Mesendoderm (in vitro differentiated cells): ENCODE results near the gene CNPY3.
"Not testable (repeated sequence)": the region's sequence is repeated elsewhere in the genome, so short reads cannot be mapped to it uniquely, and the experiment has no call there.

Source experiments
- DNase-seq: peaks from one replicate; pipeline ENCODE4 v3.0.0; 2013
- H2AK5ac ChIP-seq: 2 replicates; pipeline ENCODE4 v1.6.1; 2013; ENCODE audit warnings: low read length, inconsistent platforms
- H2BK120ac ChIP-seq: 2 replicates; pipeline ENCODE4 v1.6.1; 2013; ENCODE audit warnings: low read depth, mild to moderate bottlenecking, low read length, moderate library complexity, mixed read lengths
- H2BK15ac ChIP-seq: replicated peaks from 2 replicates; pipeline ENCODE4 v1.6.1; 2013; ENCODE audit warnings: low read depth, mild to moderate bottlenecking, moderate library complexity
- H2BK5ac ChIP-seq: 2 replicates; pipeline ENCODE4 v1.6.1; 2013; ENCODE audit warnings: low read length, inconsistent platforms
- H3K18ac ChIP-seq: 2 replicates; pipeline ENCODE4 v1.6.1; 2013; ENCODE audit warnings: mild to moderate bottlenecking, low read length, mixed read lengths
- H3K23ac ChIP-seq: one replicate; pipeline ENCODE4 v1.6.1; 2013; ENCODE audit warnings: low read length
- H3K27ac ChIP-seq: 2 replicates; pipeline ENCODE4 v1.5.1; 2013; ENCODE audit warnings: low read depth, mild to moderate bottlenecking, inconsistent platforms, low read length, moderate library complexity
- H3K27me3 ChIP-seq: 2 replicates; pipeline ENCODE4 v1.6.1; 2013; ENCODE audit warnings: low read length, control low read depth, mild to moderate bottlenecking, inconsistent platforms; ENCODE audit not compliant: insufficient read depth, poor library complexity
- H3K36me3 ChIP-seq: 2 replicates; pipeline ENCODE4 v1.6.1; 2013; ENCODE audit warnings: low read length, inconsistent platforms; ENCODE audit not compliant: control insufficient read depth, insufficient read depth
- H3K4ac ChIP-seq: one replicate; pipeline ENCODE4 v1.6.1; 2013; ENCODE audit warnings: low read depth, mild to moderate bottlenecking, low read length, moderate library complexity
- H3K4me1 ChIP-seq: 2 replicates; pipeline ENCODE4 v1.6.1; 2013; ENCODE audit warnings: low read depth, low read length, inconsistent platforms; ENCODE audit not compliant: control insufficient read depth
- H3K4me2 ChIP-seq: 2 replicates; pipeline ENCODE4 v1.6.1; 2013; ENCODE audit warnings: low read length
- H3K4me3 ChIP-seq: 2 replicates; pipeline ENCODE4 v1.5.1; 2013; ENCODE audit warnings: mild to moderate bottlenecking, low read length
- H3K56ac ChIP-seq: one replicate; pipeline ENCODE4 v1.6.1; 2013; ENCODE audit warnings: low read length
- H3K79me1 ChIP-seq: 2 replicates; pipeline ENCODE4 v1.6.1; 2013; ENCODE audit warnings: low read length, inconsistent platforms
- H3K79me2 ChIP-seq: 2 replicates; pipeline ENCODE4 v1.6.1; 2013; ENCODE audit warnings: mild to moderate bottlenecking, low read length; ENCODE audit not compliant: control insufficient read depth, insufficient read depth
- H3K9ac ChIP-seq: 2 replicates; pipeline ENCODE4 v1.6.1; 2013; ENCODE audit warnings: low read length, inconsistent platforms
- H4K5ac ChIP-seq: one replicate; pipeline ENCODE4 v1.6.1; 2013; ENCODE audit warnings: low read length
- H4K8ac ChIP-seq: one replicate; pipeline ENCODE4 v1.6.1; 2013; ENCODE audit warnings: low read depth, mild to moderate bottlenecking, control low read depth, low read length, moderate library complexity
- WGBS: extraction: QIAGEN DNeasy Blood & Tissue Kit; methylation state at CpG from one replicate; pipeline ENCODE4 v1.1.7; 2013; ENCODE audit warnings: low lambda C conversion rate, missing lambda C conversion rate; ENCODE audit not compliant: insufficient coverage; ENCODE audit errors: extremely low coverage; 5-methylcytosine and 5-hydroxymethylcytosine counted together

Gene CNPY3

GRCh38 chr6:42952389-42952788, 23.1 kb downstream of the CNPY3 start:
- Histone ChIP-seq H3K4me3 (no peak overlapping the region), H3K4ac (no peak overlapping the region), H4K8ac (no peak overlapping the region), H2BK5ac (no peak overlapping the region), H2BK15ac (no peak overlapping the region), H2AK5ac (no peak overlapping the region), H3K36me3 (no peaks in the 10 kb centered on the region), H3K27ac (no peak overlapping the region), H2BK120ac (no peak overlapping the region), H3K18ac (no peak overlapping the region), H3K79me2 (no peaks in the 10 kb centered on the region), H3K56ac (no peak overlapping the region), H4K5ac (no peak overlapping the region), H3K27me3 (no peaks in the 10 kb centered on the region), H3K4me1 (no peaks in the 10 kb centered on the region), H3K79me1 (no peaks in the 10 kb centered on the region), H3K9ac (no peak overlapping the region), H3K23ac (no peak overlapping the region), H3K4me2 (no peak overlapping the region)
- no peak for DNase-seq
- WGBS: no CpG with 5 or more reads among the region's 4 CpGs

GRCh38 chr6:42954405-42954804, 25.1 kb downstream of the CNPY3 start:
- not testable (repeated sequence) for H2BK120ac ChIP-seq, H3K4me1 ChIP-seq, H3K23ac ChIP-seq, H3K79me2 ChIP-seq, H3K9ac ChIP-seq, H3K56ac ChIP-seq, H3K36me3 ChIP-seq, H2BK5ac ChIP-seq, H3K4me3 ChIP-seq, H3K18ac ChIP-seq, H2AK5ac ChIP-seq, H3K27me3 ChIP-seq, H4K8ac ChIP-seq, H3K79me1 ChIP-seq, H3K4ac ChIP-seq, DNase-seq, H3K4me2 ChIP-seq, H4K5ac ChIP-seq, H2BK15ac ChIP-seq, H3K27ac ChIP-seq
- no CpG with 5 or more reads among the region's 4 CpGs for WGBS

GRCh38 chr6:42958125-42958524, 28.8 kb downstream of the CNPY3 start:
- H3K27me3 ChIP-seq: no peaks in the 10 kb centered on the region
- no peaks in the 10 kb centered on the region for H3K36me3 ChIP-seq
- DNase-seq: no peak
- no peak overlapping the region for H3K4me2 ChIP-seq
- H2BK5ac ChIP-seq: no peak overlapping the region
- H3K4me1 ChIP-seq: no peaks in the 10 kb centered on the region
- no peaks in the 10 kb centered on the region for H3K79me2 ChIP-seq
- H3K23ac ChIP-seq: no peak overlapping the region
- WGBS: no CpG with 5 or more reads among the region's 8 CpGs
- H3K9ac ChIP-seq: no peak overlapping the region
- H3K27ac ChIP-seq: no peak overlapping the region
- no peak overlapping the region for H3K4me3 ChIP-seq
- no peak overlapping the region for H4K5ac ChIP-seq
- no peak overlapping the region for H3K56ac ChIP-seq
- H2BK120ac ChIP-seq: no peak overlapping the region
- H4K8ac ChIP-seq: no peak overlapping the region
- no peak overlapping the region for H3K4ac ChIP-seq
- no peak overlapping the region for H2BK15ac ChIP-seq
- H3K18ac ChIP-seq: no peak overlapping the region
- H3K79me1 ChIP-seq: no peaks in the 10 kb centered on the region
- H2AK5ac ChIP-seq: no peak overlapping the region

- peak overlapping the region; percentile 81 for H3K56ac ChIP-seq
- H3K36me3 ChIP-seq: no peaks in the 10 kb centered on the region
- no peaks in the 10 kb centered on the region for H3K27me3 ChIP-seq
- H4K8ac ChIP-seq: no peak overlapping the region
- no peak overlapping the region for H2BK5ac ChIP-seq
- H3K79me1 ChIP-seq: no peaks in the 10 kb centered on the region
- H3K79me2 ChIP-seq: no peaks in the 10 kb centered on the region
- no peak overlapping the region for H2AK5ac ChIP-seq
- H3K4me3 ChIP-seq: no peak overlapping the region
- no peak overlapping the region for H3K27ac ChIP-seq
- no CpG with 5 or more reads among the region's 13 CpGs for WGBS
- no peak for DNase-seq
- no peak overlapping the region for H3K23ac ChIP-seq
- no peak overlapping the region for H4K5ac ChIP-seq
- H3K9ac ChIP-seq: no peak overlapping the region
- H3K4me2 ChIP-seq: peak overlapping the region; percentile 92
- no peak overlapping the region for H2BK15ac ChIP-seq
- H3K18ac ChIP-seq: no peak overlapping the region
- H3K4ac ChIP-seq: no peak overlapping the region
- H2BK120ac ChIP-seq: no peak overlapping the region
- H3K4me1 ChIP-seq: no peaks in the 10 kb centered on the region
These were observed 30.6 kb downstream of the CNPY3 start for GRCh38 chr6:42959917-42960242.

GRCh38 chr6:42960243-42961019, 31.2 kb downstream of the CNPY3 start, which contains the start of gene GNMT:
TSS of gene GNMT (plus strand) at chr6:42960754. CDS start at chr6:42960768, 14 bp downstream.
- H3K18ac ChIP-seq: no peak within 1 kb of the TSS
- WGBS: no CpG with 5 or more reads among the region's 62 CpGs

GRCh38 chr6:42961020-42961470, 31.8 kb downstream of the CNPY3 start:
- peak overlapping the region; percentile 92 for H3K4me2 ChIP-seq
- DNase-seq: no peak
- H3K23ac ChIP-seq: no peak overlapping the region
- H3K18ac ChIP-seq: no peak overlapping the region
- no peak overlapping the region for H2AK5ac ChIP-seq
- no peak overlapping the region for H4K8ac ChIP-seq
- H3K36me3 ChIP-seq: no peaks in the 10 kb centered on the region
- no peaks in the 10 kb centered on the region for H3K27me3 ChIP-seq
- H3K4ac ChIP-seq: no peak overlapping the region
- no peak overlapping the region for H3K27ac ChIP-seq
- H3K9ac ChIP-seq: peak overlapping the region; percentile 54
- H3K4me3 ChIP-seq: no peak overlapping the region
- no peaks in the 10 kb centered on the region for H3K79me1 ChIP-seq
- no CpG with 5 or more reads among the region's 15 CpGs for WGBS
- H3K56ac ChIP-seq: peak overlapping the region; percentile 49
- H3K79me2 ChIP-seq: no peaks in the 10 kb centered on the region
- H2BK15ac ChIP-seq: no peak overlapping the region
- H4K5ac ChIP-seq: no peak overlapping the region
- no peak overlapping the region for H2BK120ac ChIP-seq
- no peak overlapping the region for H2BK5ac ChIP-seq
- no peaks in the 10 kb centered on the region for H3K4me1 ChIP-seq

More at GRCh38 chr6:42960243-42961019, 31.2 kb downstream of the CNPY3 start, which contains the start of gene GNMT:
- Histone ChIP-seq H3K4me3 (peak within 1 kb of the TSS; percentile 40), H4K5ac (no peak within 1 kb of the TSS), H2BK120ac (no peak within 1 kb of the TSS), H3K56ac (peak within 1 kb of the TSS; percentile 81), H3K9ac (peak within 1 kb of the TSS; percentile 69), H3K23ac (no peak within 1 kb of the TSS), H3K27me3 (no peaks in the 10 kb centered on the region), H3K79me1 (no peaks in the 10 kb centered on the region), H3K4ac (no peak within 1 kb of the TSS), H2BK15ac (no peak within 1 kb of the TSS), H3K27ac (no peak within 1 kb of the TSS), H3K36me3 (no peaks in the 10 kb centered on the region), H4K8ac (no peak within 1 kb of the TSS), H3K4me2 (peak within 1 kb of the TSS; percentile 92), H3K79me2 (no peaks in the 10 kb centered on the region), H2BK5ac (no peak within 1 kb of the TSS), H2AK5ac (no peak within 1 kb of the TSS), H3K4me1 (no peaks in the 10 kb centered on the region)
- peak; percentile 64 for DNase-seq
